SU-DHL-6 (cell line): ENCODE measurements around the gene SLC4A7.
"Not testable (repeated sequence)": the region's sequence is repeated elsewhere in the genome, so short reads cannot be mapped to it uniquely, and the experiment has no call there.

Experiments used
- H2AFZ ChIP-seq: fragments of 200-600 bp; sonication (generic); 2 replicates; pipeline ENCODE4 v1.6.1; 2014; ENCODE audit warnings: low read depth, mild to moderate bottlenecking, moderate library complexity, mixed read lengths, antibody characterized with exemption, low read length; ENCODE audit not compliant: severe bottlenecking
- H3F3A ChIP-seq: fragments of 200-600 bp; shearing (Covaris generic); 2 replicates; pipeline ENCODE4 v1.6.0; 2016; ENCODE audit warnings: antibody characterized with exemption, mild to moderate bottlenecking; ENCODE audit not compliant: insufficient read depth
- H3K27ac ChIP-seq: fragments of 200-600 bp; sonication (generic); 2 replicates; pipeline ENCODE4 v1.5.1; 2016; ENCODE audit warnings: low read depth, mild to moderate bottlenecking, low read length, moderate library complexity, mixed read lengths
- H3K27me3 ChIP-seq: fragments of 200-600 bp; sonication (generic), shearing (Covaris generic); 2 replicates; pipeline ENCODE4 v1.6.0; 2014; ENCODE audit warnings: mild to moderate bottlenecking, low read length
- H3K36me3 ChIP-seq: fragments of 200-600 bp; sonication (generic); 2 replicates; pipeline ENCODE4 v1.6.1; 2014; ENCODE audit warnings: mild to moderate bottlenecking, low read length, mixed read lengths
- H3K4me2 ChIP-seq: fragments of 300-600, 200-600 bp; shearing (Covaris generic), sonication (generic); 2 replicates; pipeline ENCODE4 v1.6.0; 2014; ENCODE audit warnings: low read length, low read depth, mild to moderate bottlenecking; ENCODE audit not compliant: poor library complexity, severe bottlenecking
- H3K4me3 ChIP-seq: fragments of 200-600 bp; sonication (generic); 2 replicates; pipeline ENCODE4 v1.5.1; 2014; ENCODE audit warnings: antibody characterized with exemption, low read length, mild to moderate bottlenecking, mixed read lengths; ENCODE audit not compliant: insufficient read depth, poor library complexity, severe bottlenecking
- H3K79me2 ChIP-seq: fragments of 200-600 bp; sonication (generic); 2 replicates; pipeline ENCODE4 v1.6.1; 2014; ENCODE audit warnings: mild to moderate bottlenecking, low read length, moderate library complexity; ENCODE audit not compliant: insufficient read depth
- H3K9ac ChIP-seq: fragments of 200-600 bp; sonication (generic); 2 replicates; pipeline ENCODE4 v1.7.0; 2014; ENCODE audit warnings: mild to moderate bottlenecking, low read length
- H3K9me2 ChIP-seq: fragments of 200-600 bp; sonication (generic); replicated peaks from 2 replicates; pipeline ENCODE4 v1.6.1; 2014; ENCODE audit warnings: low read length; ENCODE audit not compliant: insufficient read depth
- H3K9me3 ChIP-seq: fragments of 200-600 bp; sonication (generic); 2 replicates; pipeline ENCODE4 v1.6.1; 2014; ENCODE audit warnings: low read length, mixed read lengths; ENCODE audit not compliant: insufficient read depth
- H4K20me1 ChIP-seq: fragments of 200-600 bp; sonication (generic); 2 replicates; pipeline ENCODE4 v1.6.1; 2014; ENCODE audit warnings: low read depth, mild to moderate bottlenecking, antibody characterized with exemption, low read length, moderate library complexity, mixed read lengths
- EZH2phosphoT487 ChIP-seq: fragments of 200-600 bp; sonication (generic), shearing (Covaris generic); conservative IDR thresholded peaks from 2 replicates; pipeline ENCODE4 v1.6.1; 2018; ENCODE audit warnings: mild to moderate bottlenecking, antibody characterized with exemption, low read length, moderate library complexity, mixed read lengths
- TF ChIP-seq, protein P1 (sequence below): fragments of 200-600 bp; sonication (generic); IDR thresholded peaks from one replicate; pipeline ENCODE4 v1.5.1; 2017; ENCODE audit warnings: antibody characterized with exemption, mild to moderate bottlenecking, low read length, moderate library complexity; ENCODE audit not compliant: insufficient read depth, poor library complexity, severe bottlenecking

The SLC4A7 gene

DNA sequence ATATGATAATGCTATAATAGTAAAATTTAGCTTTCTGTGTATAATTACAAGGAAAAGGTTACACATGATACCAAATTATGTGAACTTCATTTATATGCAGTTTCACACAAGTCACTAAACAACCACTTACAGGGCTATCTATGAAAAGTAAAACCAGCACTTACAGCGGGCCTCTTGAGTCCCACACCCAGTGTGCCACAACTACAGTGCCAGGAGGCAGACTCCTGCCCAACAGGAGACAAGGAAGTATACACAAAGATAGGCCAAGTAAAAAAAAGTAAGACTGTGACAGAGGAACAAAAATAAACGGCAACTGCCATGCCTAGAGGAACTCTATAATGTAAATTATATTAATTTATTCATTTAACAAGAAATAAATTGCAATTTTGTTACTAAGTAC is 61.6 kb downstream of the SLC4A7 start:
- Histone ChIP-seq H3K9ac (no peak overlapping the region), H3K4me2 (no peak overlapping the region), H3K36me3 (peaks cover 35% of the 10 kb centered on the region)

GRCh38 chr3:27415202-27415601 is 69.0 kb downstream of the SLC4A7 start:
- H3K9ac ChIP-seq = no peak overlapping the region
- H3K27ac ChIP-seq = no peak overlapping the region
- no peaks in the 10 kb centered on the region for H3K27me3 ChIP-seq
- H3K9me3 ChIP-seq = no peaks in the 10 kb centered on the region
- H3F3A ChIP-seq = no peaks in the 10 kb centered on the region
- H2AFZ ChIP-seq = no peak overlapping the region
- no peaks in the 10 kb centered on the region for H3K9me2 ChIP-seq
- no peaks in the 10 kb centered on the region for H3K79me2 ChIP-seq
- TF ChIP-seq EZH2phosphoT487 = no peak
- TF ChIP-seq, protein P1, sequence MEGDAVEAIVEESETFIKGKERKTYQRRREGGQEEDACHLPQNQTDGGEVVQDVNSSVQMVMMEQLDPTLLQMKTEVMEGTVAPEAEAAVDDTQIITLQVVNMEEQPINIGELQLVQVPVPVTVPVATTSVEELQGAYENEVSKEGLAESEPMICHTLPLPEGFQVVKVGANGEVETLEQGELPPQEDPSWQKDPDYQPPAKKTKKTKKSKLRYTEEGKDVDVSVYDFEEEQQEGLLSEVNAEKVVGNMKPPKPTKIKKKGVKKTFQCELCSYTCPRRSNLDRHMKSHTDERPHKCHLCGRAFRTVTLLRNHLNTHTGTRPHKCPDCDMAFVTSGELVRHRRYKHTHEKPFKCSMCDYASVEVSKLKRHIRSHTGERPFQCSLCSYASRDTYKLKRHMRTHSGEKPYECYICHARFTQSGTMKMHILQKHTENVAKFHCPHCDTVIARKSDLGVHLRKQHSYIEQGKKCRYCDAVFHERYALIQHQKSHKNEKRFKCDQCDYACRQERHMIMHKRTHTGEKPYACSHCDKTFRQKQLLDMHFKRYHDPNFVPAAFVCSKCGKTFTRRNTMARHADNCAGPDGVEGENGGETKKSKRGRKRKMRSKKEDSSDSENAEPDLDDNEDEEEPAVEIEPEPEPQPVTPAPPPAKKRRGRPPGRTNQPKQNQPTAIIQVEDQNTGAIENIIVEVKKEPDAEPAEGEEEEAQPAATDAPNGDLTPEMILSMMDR = no peak
- H4K20me1 ChIP-seq = no peaks in the 10 kb centered on the region
- no peak overlapping the region for H3K4me3 ChIP-seq
- no peak overlapping the region for H3K4me2 ChIP-seq
- peaks cover 46% of the 10 kb centered on the region for H3K36me3 ChIP-seq

More for the DNA sequence above, 61.6 kb downstream of the SLC4A7 start:
- TF ChIP-seq EZH2phosphoT487 = no peak
- TF ChIP-seq, protein P1 = no peak
- H3F3A ChIP-seq = no peaks in the 10 kb centered on the region
- H3K27me3 ChIP-seq = no peaks in the 10 kb centered on the region
- no peak overlapping the region for H2AFZ ChIP-seq
- H3K9me3 ChIP-seq = no peaks in the 10 kb centered on the region
- H4K20me1 ChIP-seq = no peaks in the 10 kb centered on the region
- H3K4me3 ChIP-seq = no peak overlapping the region
- no peak overlapping the region for H3K27ac ChIP-seq
- no peaks in the 10 kb centered on the region for H3K79me2 ChIP-seq
- H3K9me2 ChIP-seq = no peaks in the 10 kb centered on the region

DNA sequence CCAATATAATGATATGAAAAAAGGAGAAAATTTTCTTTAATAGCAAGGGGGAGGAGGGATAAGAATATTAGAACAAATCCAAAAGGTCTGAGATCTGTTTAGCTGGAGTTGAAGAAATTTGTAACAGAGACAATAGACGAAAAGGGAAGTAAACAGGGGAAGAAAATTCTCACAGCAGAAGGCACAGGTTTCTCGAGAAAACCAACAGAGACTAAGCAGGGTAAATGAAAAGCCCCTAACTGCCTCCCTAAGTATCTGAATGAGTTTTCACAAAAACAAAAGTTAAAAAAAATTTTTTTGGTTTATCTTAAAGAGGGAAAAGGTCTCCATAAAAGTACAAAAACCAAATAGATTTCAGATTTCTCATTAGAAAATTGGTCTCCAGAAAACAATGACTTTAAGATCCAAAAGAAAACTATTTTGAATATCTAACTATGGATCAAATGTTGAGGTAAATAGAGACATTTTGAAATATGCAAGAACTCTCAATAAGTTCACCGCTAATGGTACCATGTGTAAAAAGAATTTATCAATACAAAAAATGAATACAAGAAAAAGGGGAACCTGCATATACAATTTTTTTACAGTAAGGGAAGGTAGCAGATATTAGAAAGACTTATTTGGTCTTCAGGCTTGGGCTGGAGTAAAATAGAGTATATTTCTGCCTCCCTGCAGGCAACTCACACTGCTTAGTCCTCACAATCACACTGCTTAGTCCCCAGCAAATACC is 91.1 kb downstream of the SLC4A7 start:
- Histone ChIP-seq H3K27ac (no peak overlapping the region), H3F3A (no peaks in the 10 kb centered on the region), H2AFZ (no peak overlapping the region), H3K27me3 (no peaks in the 10 kb centered on the region), H3K36me3 (peaks cover 56% of the 10 kb centered on the region; the same call in 1 of the 2 replicates), H3K9me3 (no peaks in the 10 kb centered on the region), H3K4me2 (no peak overlapping the region), H3K79me2 (no peaks in the 10 kb centered on the region), H3K4me3 (no peak overlapping the region), H3K9ac (no peak overlapping the region), H3K9me2 (no peaks in the 10 kb centered on the region), H4K20me1 (no peaks in the 10 kb centered on the region)
- TF ChIP-seq EZH2phosphoT487 = no peak
- TF ChIP-seq, protein P1 = no peak

DNA sequence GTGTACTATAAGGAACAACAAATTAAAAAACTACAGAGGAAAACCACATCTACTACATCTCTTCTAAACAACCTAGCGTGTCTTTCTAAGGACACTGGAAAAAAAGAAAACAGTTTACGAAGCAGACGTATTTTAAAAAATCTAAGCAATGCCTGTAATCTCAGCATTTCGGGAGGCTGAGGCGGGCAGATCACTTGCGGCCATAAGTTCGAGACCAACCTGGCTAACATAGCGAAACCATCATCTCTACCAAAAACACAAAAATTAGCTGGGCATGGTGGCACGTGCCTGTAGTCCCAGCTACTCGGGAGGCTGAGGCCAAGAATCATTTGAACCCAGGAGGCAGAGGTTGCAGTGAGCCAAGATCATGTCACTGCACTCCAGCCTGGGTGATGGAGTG is 91.8 kb downstream of the SLC4A7 start:
- peaks cover 53% of the 10 kb centered on the region; the same call in 1 of the 2 replicates for H3K36me3 ChIP-seq
- not testable (repeated sequence) for H3K9ac ChIP-seq, H3K27ac ChIP-seq, H3K4me2 ChIP-seq, H3K9me3 ChIP-seq, H3K27me3 ChIP-seq, H3K9me2 ChIP-seq, H3F3A ChIP-seq, H3K79me2 ChIP-seq, H3K4me3 ChIP-seq, H4K20me1 ChIP-seq, H2AFZ ChIP-seq
